ENCODE results near the gene OBSCN.
"Not testable (repeated sequence)": the region's sequence is repeated elsewhere in the genome, so short reads cannot be mapped to it uniquely, and the experiment has no call there.

Gene OBSCN

GRCh38 chr1:228213917-228214808 lies 6.3 kb downstream of the OBSCN start:
- no peak for DNase-seq

GRCh38 chr1:228214921-228215662 lies 7.2 kb downstream of the OBSCN start:
- DNase-seq = no peak

- DNase-seq = no peak
Observed at GRCh38 chr1:228215663-228216116, 7.8 kb downstream of the OBSCN start.

GRCh38 chr1:228216371-228217320 lies 8.8 kb downstream of the OBSCN start:
- DNase-seq = no peak

- no peak for DNase-seq
Observed at GRCh38 chr1:228217551-228218344, 9.9 kb downstream of the OBSCN start.

- no peak for DNase-seq
Observed at GRCh38 chr1:228218513-228219244, 10.8 kb downstream of the OBSCN start.

- no peak for DNase-seq
Observed at GRCh38 chr1:228219245-228219961, 11.6 kb downstream of the OBSCN start.

GRCh38 chr1:228219962-228220780 lies 12.3 kb downstream of the OBSCN start:
- no peak for DNase-seq

- DNase-seq = not testable (repeated sequence)
Observed at GRCh38 chr1:228221097-228221496, 13.3 kb downstream of the OBSCN start.

GRCh38 chr1:228222548-228222947 lies 14.7 kb downstream of the OBSCN start:
- DNase-seq = no peak

- no peak for DNase-seq
Observed at GRCh38 chr1:228224198-228225164, 16.6 kb downstream of the OBSCN start.

- no peak for DNase-seq
Observed at GRCh38 chr1:228225165-228225710, 17.4 kb downstream of the OBSCN start.

GRCh38 chr1:228225740-228226139 lies 17.9 kb downstream of the OBSCN start:
- DNase-seq = no peak

GRCh38 chr1:228226141-228226874 lies 18.5 kb downstream of the OBSCN start:
- no peak for DNase-seq

GRCh38 chr1:228226956-228227791 lies 19.3 kb downstream of the OBSCN start:
- no peak for DNase-seq

- not testable (repeated sequence) for DNase-seq
Observed at GRCh38 chr1:228228147-228228546, 20.3 kb downstream of the OBSCN start.

All from SIG-M5 (cell line).